ENCODE data around the gene CNOT1.

GRCh38 chr16:58481226-58481869 is 148.3 kb downstream of the CNOT1 start:
- no peak for TF ChIP-seq CTCF (IDR thresholded peaks at IDR 0.05)
- TF ChIP-seq POLR2A (IDR thresholded peaks at IDR 0.05): no peak

All from testis (tissue), 2 donors.